ENCODE results near the gene TTF2. TPM values are rescaled to one million over a fixed set of nuclear protein-coding genes. Genes with fewer than 3 reads are reported as not detected.

TTF2 gene
- total and polyA plus RNA-seq, 9 of the 15 experiments (the other 6 are each of a cell fraction or from before 2014, with no cell fraction given): 9.4 to 71.1 (median 42.1) TPM

DNA sequence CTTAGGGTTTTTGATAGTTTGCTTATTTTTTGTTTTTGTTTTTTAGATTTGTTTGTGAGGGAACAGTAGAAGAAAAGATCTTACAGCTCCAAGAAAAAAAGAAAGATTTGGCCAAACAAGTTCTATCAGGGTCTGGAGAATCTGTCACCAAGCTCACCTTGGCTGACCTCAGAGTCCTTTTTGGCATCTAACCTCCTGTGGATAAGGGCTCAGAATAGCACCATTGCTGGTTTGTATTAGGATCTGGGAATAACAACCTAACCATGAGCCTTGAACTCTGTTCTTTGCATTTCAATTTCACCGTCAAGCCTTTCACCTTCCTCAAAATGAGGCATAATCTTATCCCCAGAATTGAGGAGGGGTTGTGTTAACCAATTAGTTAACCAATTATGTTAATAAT, 41.2 kb downstream of the TTF2 start:
- no peak for ATAC-seq
- Histone ChIP-seq H2AFZ (ENCODE audit: low read depth, low read length) (no peak overlapping the region), H3K36me3 (ENCODE audit: control insufficient read depth, insufficient read depth, low read length) (peaks cover 87% of the 10 kb centered on the region), H3K4me3 (no peak overlapping the region), H3K9ac (ENCODE audit: insufficient read depth in 1 of 2, low read depth in 2 of 2, low read length in 2 of 2) (no peak overlapping the region), H3K27ac (ENCODE audit: extremely low read depth, low read depth, low read length) (no peak overlapping the region), H3K9me1 (ENCODE audit: control insufficient read depth, insufficient read depth, low read length) (no peaks in the 10 kb centered on the region), H3K4me1 (replicated peaks in 1 of 2; ENCODE audit: control insufficient read depth in 2 of 2, insufficient read depth in 2 of 2, low read length in 2 of 2) (no peaks in the 10 kb centered on the region), H4K20me1 (replicated peaks; ENCODE audit: control insufficient read depth, insufficient read depth, low read length) (no peaks in the 10 kb centered on the region), H3K4me2 (ENCODE audit: insufficient read depth, low read length) (no peak overlapping the region), H3K79me2 (ENCODE audit: control insufficient read depth, insufficient read depth, low read length) (no peaks in the 10 kb centered on the region), H3K27me3 (ENCODE audit: control insufficient read depth in 2 of 2, insufficient read depth in 2 of 2, low read length in 2 of 2) (no peaks in the 10 kb centered on the region), H3K9me3 (replicated peaks; ENCODE audit: control insufficient read depth, insufficient read depth, low read depth, low read length) (no peaks in the 10 kb centered on the region)
- 100% methylated on average over 1 of the region's 1 CpG for WGBS (ENCODE audit: insufficient coverage, low coverage, missing lambda C conversion rate)
- ChIA-PET POLR2A (interaction anchor here (0.6 to 1.6 kb wide), 6 partner anchors 8 to 454 kb away, joined by 3 to 4 read pairs (median 3); no protein-coding TSS in a partner anchor), CTCF (ENCODE audit: low intra/inter-chr PET ratio) (no interaction called here)
- no peak for FAIRE-seq
- in situ Hi-C loops (cut with MboI) (no loop called here), intact Hi-C loops (cut with micrococcal nuclease) (no loop called here)
- BruUV-seq (replicated peaks): no TSS peak
- no peak for DNase-seq (ENCODE audit: extremely low read depth in 1 of 4, low spot score in 3 of 4)
- TF ChIP-seq, protein P1, sequence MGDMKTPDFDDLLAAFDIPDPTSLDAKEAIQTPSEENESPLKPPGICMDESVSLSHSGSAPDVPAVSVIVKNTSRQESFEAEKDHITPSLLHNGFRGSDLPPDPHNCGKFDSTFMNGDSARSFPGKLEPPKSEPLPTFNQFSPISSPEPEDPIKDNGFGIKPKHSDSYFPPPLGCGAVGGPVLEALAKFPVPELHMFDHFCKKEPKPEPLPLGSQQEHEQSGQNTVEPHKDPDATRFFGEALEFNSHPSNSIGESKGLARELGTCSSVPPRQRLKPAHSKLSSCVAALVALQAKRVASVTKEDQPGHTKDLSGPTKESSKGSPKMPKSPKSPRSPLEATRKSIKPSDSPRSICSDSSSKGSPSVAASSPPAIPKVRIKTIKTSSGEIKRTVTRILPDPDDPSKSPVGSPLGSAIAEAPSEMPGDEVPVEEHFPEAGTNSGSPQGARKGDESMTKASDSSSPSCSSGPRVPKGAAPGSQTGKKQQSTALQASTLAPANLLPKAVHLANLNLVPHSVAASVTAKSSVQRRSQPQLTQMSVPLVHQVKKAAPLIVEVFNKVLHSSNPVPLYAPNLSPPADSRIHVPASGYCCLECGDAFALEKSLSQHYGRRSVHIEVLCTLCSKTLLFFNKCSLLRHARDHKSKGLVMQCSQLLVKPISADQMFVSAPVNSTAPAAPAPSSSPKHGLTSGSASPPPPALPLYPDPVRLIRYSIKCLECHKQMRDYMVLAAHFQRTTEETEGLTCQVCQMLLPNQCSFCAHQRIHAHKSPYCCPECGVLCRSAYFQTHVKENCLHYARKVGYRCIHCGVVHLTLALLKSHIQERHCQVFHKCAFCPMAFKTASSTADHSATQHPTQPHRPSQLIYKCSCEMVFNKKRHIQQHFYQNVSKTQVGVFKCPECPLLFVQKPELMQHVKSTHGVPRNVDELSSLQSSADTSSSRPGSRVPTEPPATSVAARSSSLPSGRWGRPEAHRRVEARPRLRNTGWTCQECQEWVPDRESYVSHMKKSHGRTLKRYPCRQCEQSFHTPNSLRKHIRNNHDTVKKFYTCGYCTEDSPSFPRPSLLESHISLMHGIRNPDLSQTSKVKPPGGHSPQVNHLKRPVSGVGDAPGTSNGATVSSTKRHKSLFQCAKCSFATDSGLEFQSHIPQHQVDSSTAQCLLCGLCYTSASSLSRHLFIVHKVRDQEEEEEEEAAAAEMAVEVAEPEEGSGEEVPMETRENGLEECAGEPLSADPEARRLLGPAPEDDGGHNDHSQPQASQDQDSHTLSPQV (IDR thresholded peaks at IDR 0.05): no peak
- no peak for TF ChIP-seq RB1 (IDR thresholded peaks at IDR 0.05; ENCODE audit: low read depth)
- no peak for TF ChIP-seq XRCC4 (IDR thresholded peaks at IDR 0.05; ENCODE audit: extremely low read depth, insufficient read depth, insufficient read length)
- no peak for TF ChIP-seq HEY1 (CRISPR knock-in tag; IDR thresholded peaks at IDR 0.05; ENCODE audit: borderline replicate concordance)
- TF ChIP-seq, protein P2, sequence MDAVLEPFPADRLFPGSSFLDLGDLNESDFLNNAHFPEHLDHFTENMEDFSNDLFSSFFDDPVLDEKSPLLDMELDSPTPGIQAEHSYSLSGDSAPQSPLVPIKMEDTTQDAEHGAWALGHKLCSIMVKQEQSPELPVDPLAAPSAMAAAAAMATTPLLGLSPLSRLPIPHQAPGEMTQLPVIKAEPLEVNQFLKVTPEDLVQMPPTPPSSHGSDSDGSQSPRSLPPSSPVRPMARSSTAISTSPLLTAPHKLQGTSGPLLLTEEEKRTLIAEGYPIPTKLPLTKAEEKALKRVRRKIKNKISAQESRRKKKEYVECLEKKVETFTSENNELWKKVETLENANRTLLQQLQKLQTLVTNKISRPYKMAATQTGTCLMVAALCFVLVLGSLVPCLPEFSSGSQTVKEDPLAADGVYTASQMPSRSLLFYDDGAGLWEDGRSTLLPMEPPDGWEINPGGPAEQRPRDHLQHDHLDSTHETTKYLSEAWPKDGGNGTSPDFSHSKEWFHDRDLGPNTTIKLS (IDR thresholded peaks at IDR 0.05; ENCODE audit: borderline replicate concordance, low read depth): no peak
- no peak for TF ChIP-seq IFI16 (CRISPR knock-in tag; IDR thresholded peaks at IDR 0.05)
- TF ChIP-seq ZBTB8A (IDR thresholded peaks at IDR 0.05; ENCODE audit: partially characterized antibody): no peak
- TF ChIP-seq BRD4 (IDR thresholded peaks at IDR 0.05): no peak
- TF ChIP-seq, protein P3, sequence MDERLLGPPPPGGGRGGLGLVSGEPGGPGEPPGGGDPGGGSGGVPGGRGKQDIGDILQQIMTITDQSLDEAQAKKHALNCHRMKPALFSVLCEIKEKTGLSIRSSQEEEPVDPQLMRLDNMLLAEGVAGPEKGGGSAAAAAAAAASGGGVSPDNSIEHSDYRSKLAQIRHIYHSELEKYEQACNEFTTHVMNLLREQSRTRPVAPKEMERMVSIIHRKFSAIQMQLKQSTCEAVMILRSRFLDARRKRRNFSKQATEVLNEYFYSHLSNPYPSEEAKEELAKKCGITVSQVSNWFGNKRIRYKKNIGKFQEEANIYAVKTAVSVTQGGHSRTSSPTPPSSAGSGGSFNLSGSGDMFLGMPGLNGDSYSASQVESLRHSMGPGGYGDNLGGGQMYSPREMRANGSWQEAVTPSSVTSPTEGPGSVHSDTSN (CRISPR knock-in tag; IDR thresholded peaks at IDR 0.05; ENCODE audit: low read depth): no peak
- TF ChIP-seq, protein P3 (tag; conservative IDR thresholded peaks at IDR 0.05; ENCODE audit: low read depth): no peak
- no peak for TF ChIP-seq ZNF76 (CRISPR knock-in tag; IDR thresholded peaks at IDR 0.05; ENCODE audit: borderline replicate concordance)
- no peak for TF ChIP-seq ZNF197 (CRISPR knock-in tag; IDR thresholded peaks at IDR 0.05; ENCODE audit: low read depth)

Data from K562 (cell line).